PC-9 (cell line): ENCODE results near the gene OLFML1. TPM values are rescaled to one million over a fixed set of nuclear protein-coding genes. Genes with fewer than 3 reads are reported as not detected.

Experiments
- BruUV-seq: library from RNA; stranded (reverse); fragments of 400-500 nt; replicated peaks from 2 replicates; lab custom pipeline; 2021; lab: Mats Ljungman, UMichigan
- CTCF ChIA-PET: fragments of 300-600 bp; sonication (Branson Sonifier 250); formaldehyde crosslinking; loops from one replicate; lab custom pipeline; 2022; ENCODE audit warnings: antibody characterized with exemption; lab: Charles Lee
- POLR2A ChIA-PET: fragments of 300-600 bp; sonication (Branson Sonifier 250); formaldehyde crosslinking; loops from one replicate; lab custom pipeline; 2022; ENCODE audit warnings: antibody characterized with exemption; ENCODE audit not compliant: unreplicated experiment; lab: Charles Lee
- DNase-seq, 2 experiments: peaks; one replicate each; pipeline versions ENCODE4 v3.0.0 to v3.0.0-alpha.2; 2015 to 2022; ENCODE audit warnings: mixed read lengths in 1 of 2
- H2AFZ ChIP-seq: fragments of 200-600 bp; sonication (generic); 2 replicates; pipeline ENCODE4 v1.8.1; 2017; ENCODE audit warnings: antibody characterized with exemption
- H3F3A ChIP-seq: fragments of 200-600 bp; sonication (generic); 2 replicates; pipeline ENCODE4 v1.8.1; 2017; ENCODE audit warnings: antibody characterized with exemption, mild to moderate bottlenecking, low read depth; ENCODE audit not compliant: insufficient read depth
- H3K27ac ChIP-seq: fragments of 200-600 bp; sonication (generic); 2 replicates; pipeline ENCODE4 v1.6.1; 2016; ENCODE audit warnings: mixed run types
- H3K27me3 ChIP-seq: fragments of 200-600 bp; sonication (generic); 2 replicates; pipeline ENCODE4 v1.6.1; 2016; ENCODE audit warnings: low read depth, mixed run types; ENCODE audit not compliant: insufficient read depth
- H3K36me3 ChIP-seq: fragments of 200-600 bp; sonication (generic); 2 replicates; pipeline ENCODE4 v1.6.1; 2016; ENCODE audit warnings: low read depth, mixed run types
- H3K4me1 ChIP-seq: fragments of 200-600 bp; sonication (generic); replicated peaks from 2 replicates; pipeline ENCODE4 v1.6.1; 2016; ENCODE audit warnings: mixed run types; ENCODE audit not compliant: insufficient read depth
- H3K4me2 ChIP-seq: fragments of 200-600 bp; sonication (generic); 2 replicates; pipeline ENCODE4 v1.6.1; 2017; ENCODE audit warnings: mixed run types
- H3K4me3 ChIP-seq: fragments of 200-600 bp; sonication (generic); 2 replicates; pipeline ENCODE4 v1.6.1; 2016; ENCODE audit warnings: mixed run types
- H3K79me2 ChIP-seq: fragments of 200-600 bp; sonication (generic); 2 replicates; pipeline ENCODE4 v1.6.1; 2017; ENCODE audit warnings: low read depth, mixed run types
- H3K9me2 ChIP-seq: fragments of 200-600 bp; sonication (generic); 2 replicates; pipeline ENCODE4 v1.8.1; 2017; ENCODE audit warnings: mild to moderate bottlenecking; ENCODE audit not compliant: insufficient read depth
- H3K9me3 ChIP-seq: fragments of 200-600 bp; sonication (generic); 2 replicates; pipeline ENCODE4 v1.8.1; 2016; ENCODE audit warnings: low read depth; ENCODE audit not compliant: insufficient read depth
- H4K20me1 ChIP-seq: fragments of 200-600 bp; sonication (generic); 2 replicates; pipeline ENCODE4 v1.8.1; 2017; ENCODE audit not compliant: insufficient read depth
- EZH2 ChIP-seq: fragments of 200-600 bp; sonication (generic); IDR thresholded peaks from 2 replicates; pipeline ENCODE4 v1.8.0; 2017; ENCODE audit warnings: antibody characterized with exemption, low read depth
- intact Hi-C: fragments of 100-400 bp; cut with micrococcal nuclease; formaldehyde crosslinking; loops from one replicate; pipeline ENCODE4 v1.10.0; 2022; ENCODE audit not compliant: unreplicated experiment
- total RNA-seq: library from RNA; stranded (reverse); gene quantifications from 2 replicates; pipeline ENCODE4 v1.2.3, GENCODE V29; 2021
- TF ChIP-seq, protein P1 (sequence below): fragments of 200-600 bp; sonication (generic); conservative IDR thresholded peaks from 2 replicates; pipeline ENCODE4 v1.6.1; 2017; ENCODE audit warnings: mixed run types, antibody characterized with exemption, mild to moderate bottlenecking, moderate library complexity

The OLFML1 gene
- total RNA-seq, 1 experiment from 2014 or later, result not detected

DNA sequence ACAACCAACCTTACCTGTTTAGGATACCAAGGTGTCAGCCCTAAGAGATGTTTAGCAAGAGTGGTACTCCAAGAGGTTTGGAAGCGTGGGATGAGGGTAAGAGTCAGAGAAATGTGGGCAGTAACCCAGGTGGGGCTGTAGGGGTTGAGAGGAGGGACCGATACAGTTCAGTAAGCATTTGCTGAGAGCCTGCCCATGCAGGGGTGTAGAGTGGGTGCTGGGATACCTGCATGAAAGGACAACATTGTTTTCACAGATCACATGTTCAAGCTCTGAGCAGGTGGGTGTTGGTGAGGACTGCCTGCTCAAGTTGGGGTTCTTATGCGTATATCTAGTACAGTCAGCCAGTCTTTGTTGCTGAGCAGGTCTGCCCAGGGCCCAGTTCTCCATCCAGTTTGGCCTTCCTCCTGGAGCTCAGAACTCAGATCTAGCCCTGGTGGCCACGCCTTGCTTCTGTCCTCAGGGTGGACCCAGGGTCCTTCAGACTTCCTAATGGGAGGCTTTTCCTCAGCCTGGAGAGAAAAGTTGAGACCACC lies 43.3 kb downstream of the OLFML1 start:
- intact Hi-C loops, result no loop called here
- no peaks in the 10 kb centered on the region for H3K9me3 ChIP-seq
- H3K27me3 ChIP-seq, result no peaks in the 10 kb centered on the region
- DNase-seq, result no peak
- CTCF ChIA-PET, result no interaction called here
- no peaks in the 10 kb centered on the region for H3K4me1 ChIP-seq
- H3K27ac ChIP-seq, result no peak overlapping the region
- H3K9me2 ChIP-seq, result no peaks in the 10 kb centered on the region
- H3K36me3 ChIP-seq, result no peaks in the 10 kb centered on the region
- H3K79me2 ChIP-seq, result no peaks in the 10 kb centered on the region
- H3F3A ChIP-seq, result no peaks in the 10 kb centered on the region
- no peaks in the 10 kb centered on the region for H4K20me1 ChIP-seq
- POLR2A ChIA-PET, result no interaction called here
- no peak overlapping the region for H3K4me3 ChIP-seq
- no peak overlapping the region for H2AFZ ChIP-seq
- no peak overlapping the region for H3K4me2 ChIP-seq
- no TSS peak for BruUV-seq
- no peak for TF ChIP-seq EZH2
- TF ChIP-seq, protein P1, sequence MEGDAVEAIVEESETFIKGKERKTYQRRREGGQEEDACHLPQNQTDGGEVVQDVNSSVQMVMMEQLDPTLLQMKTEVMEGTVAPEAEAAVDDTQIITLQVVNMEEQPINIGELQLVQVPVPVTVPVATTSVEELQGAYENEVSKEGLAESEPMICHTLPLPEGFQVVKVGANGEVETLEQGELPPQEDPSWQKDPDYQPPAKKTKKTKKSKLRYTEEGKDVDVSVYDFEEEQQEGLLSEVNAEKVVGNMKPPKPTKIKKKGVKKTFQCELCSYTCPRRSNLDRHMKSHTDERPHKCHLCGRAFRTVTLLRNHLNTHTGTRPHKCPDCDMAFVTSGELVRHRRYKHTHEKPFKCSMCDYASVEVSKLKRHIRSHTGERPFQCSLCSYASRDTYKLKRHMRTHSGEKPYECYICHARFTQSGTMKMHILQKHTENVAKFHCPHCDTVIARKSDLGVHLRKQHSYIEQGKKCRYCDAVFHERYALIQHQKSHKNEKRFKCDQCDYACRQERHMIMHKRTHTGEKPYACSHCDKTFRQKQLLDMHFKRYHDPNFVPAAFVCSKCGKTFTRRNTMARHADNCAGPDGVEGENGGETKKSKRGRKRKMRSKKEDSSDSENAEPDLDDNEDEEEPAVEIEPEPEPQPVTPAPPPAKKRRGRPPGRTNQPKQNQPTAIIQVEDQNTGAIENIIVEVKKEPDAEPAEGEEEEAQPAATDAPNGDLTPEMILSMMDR, result no peak

- CTCF ChIA-PET, result no interaction called here
- Histone ChIP-seq H3K36me3 (no peaks in the 10 kb centered on the region), H3K79me2 (no peaks in the 10 kb centered on the region), H3K9me2 (no peaks in the 10 kb centered on the region), H3K4me2 (no peak overlapping the region), H3K9me3 (no peaks in the 10 kb centered on the region), H4K20me1 (no peaks in the 10 kb centered on the region), H3F3A (no peaks in the 10 kb centered on the region), H2AFZ (no peak overlapping the region), H3K27ac (no peak overlapping the region), H3K4me1 (no peaks in the 10 kb centered on the region; the same call in 1 of the 2 replicates), H3K27me3 (no peaks in the 10 kb centered on the region), H3K4me3 (no peak overlapping the region)
- TF ChIP-seq, protein P1, result no peak
- no peak for TF ChIP-seq EZH2
- POLR2A ChIA-PET, result no interaction called here
- DNase-seq, result no peak
- intact Hi-C loops, result no loop called here
- no TSS peak for BruUV-seq
Measured at GRCh38 chr11:7530013-7530640, 44.8 kb downstream of the OLFML1 start.

GRCh38 chr11:7531011-7531410 lies 45.7 kb downstream of the OLFML1 start:
- no peaks in the 10 kb centered on the region for H3F3A ChIP-seq
- H3K4me3 ChIP-seq, result no peak overlapping the region
- no peak overlapping the region for H2AFZ ChIP-seq
- H3K79me2 ChIP-seq, result no peaks in the 10 kb centered on the region
- POLR2A ChIA-PET, result no interaction called here
- H3K36me3 ChIP-seq, result no peaks in the 10 kb centered on the region
- H3K27ac ChIP-seq, result no peak overlapping the region
- no peaks in the 10 kb centered on the region; the same call in 1 of the 2 replicates for H3K4me1 ChIP-seq
- no peaks in the 10 kb centered on the region for H3K9me2 ChIP-seq
- TF ChIP-seq, protein P1, result no peak
- no peak for TF ChIP-seq EZH2
- intact Hi-C loops, result no loop called here
- no peak overlapping the region for H3K4me2 ChIP-seq
- H3K27me3 ChIP-seq, result no peaks in the 10 kb centered on the region
- H3K9me3 ChIP-seq, result no peaks in the 10 kb centered on the region
- CTCF ChIA-PET, result no interaction called here
- no peaks in the 10 kb centered on the region for H4K20me1 ChIP-seq
- DNase-seq, result no peak
- BruUV-seq, result no TSS peak
